ENCODE measurements around the gene GPC5. TPM values are rescaled to one million over a fixed set of nuclear protein-coding genes. Genes with fewer than 3 reads are reported as not detected.

GPC5 gene
- total and polyA plus RNA-seq, 2 donors (not counting 3 experiments of a cell fraction or from before 2014, with no cell fraction given) = 0.59 to 0.97 TPM

GRCh38 chr13:92461831-92462230 is 1063.4 kb downstream of the GPC5 start:
- Histone ChIP-seq H3K4me3 (replicated peaks in 1 of 3; ENCODE audit: insufficient read depth in 1 of 3, low read depth in 1 of 3, low read length in 3 of 3) (no peak overlapping the region), H3K4me1 (ENCODE audit: control insufficient read depth, extremely low read depth, insufficient read depth, low read length) (no peaks in the 10 kb centered on the region), H4K20me1 (replicated peaks; ENCODE audit: control insufficient read depth, extremely low read depth, insufficient read depth, low read length) (no peaks in the 10 kb centered on the region), H2AFZ (ENCODE audit: low read depth, low read length) (no peak overlapping the region), H3K4me2 (ENCODE audit: insufficient read depth, low read length) (no peak overlapping the region), H3K27me3 (ENCODE audit: control insufficient read depth in 2 of 2, insufficient read depth in 2 of 2, low read length in 2 of 2) (no peaks in the 10 kb centered on the region), H3K9ac (replicated peaks; ENCODE audit: extremely low read depth, insufficient read depth, low read length) (no peak overlapping the region), H3K9me1 (replicated peaks; ENCODE audit: control insufficient read depth, extremely low read depth, insufficient read depth, low read length) (no peaks in the 10 kb centered on the region), H3K79me2 (ENCODE audit: control insufficient read depth, insufficient read depth, low read length) (no peaks in the 10 kb centered on the region), H3K9me3 (replicated peaks; ENCODE audit: control insufficient read depth, insufficient read depth, low read length) (peaks cover 2% of the 10 kb centered on the region), H3K36me3 (ENCODE audit: control insufficient read depth in 2 of 2, extremely low read depth in 1 of 2, insufficient read depth in 2 of 2, low read length in 2 of 2) (no peaks in the 10 kb centered on the region), H3K27ac (ENCODE audit: insufficient read depth, low read depth, low read length) (no peak overlapping the region)
- no TSS peak for BruUV-seq (replicated peaks)
- DNase-seq (ENCODE audit: low read depth, low spot score) (no peak), FAIRE-seq (no peak)
- intact Hi-C loops (cut with micrococcal nuclease) = no loop called here
- TF ChIP-seq GATA2 (IDR thresholded peaks at IDR 0.05; ENCODE audit: insufficient read depth, insufficient read length, low read depth, low read length) = no peak
- no peak for TF ChIP-seq JUN (IDR thresholded peaks at IDR 0.05; ENCODE audit: borderline replicate concordance, insufficient read depth, insufficient read length, low read depth)
- no peak for TF ChIP-seq FOS (IDR thresholded peaks at IDR 0.05; ENCODE audit: borderline replicate concordance, insufficient read depth, low read length)
- no peak for TF ChIP-seq POLR2A (IDR thresholded peaks at IDR 0.05; ENCODE audit: low read depth, low read length)
- no peak for TF ChIP-seq CTCF (IDR thresholded peaks at IDR 0.05; ENCODE audit: extremely low read depth in 1 of 2, insufficient read depth in 1 of 2, low read depth in 1 of 2, low read length in 2 of 2)
- no peak for TF ChIP-seq MYC (IDR thresholded peaks at IDR 0.05; ENCODE audit: low read depth, low read length)
- TF ChIP-seq POLR2AphosphoS5 (IDR thresholded peaks at IDR 0.05; ENCODE audit: insufficient read depth, low read depth, low read length) = no peak
- TF ChIP-seq, protein P1, sequence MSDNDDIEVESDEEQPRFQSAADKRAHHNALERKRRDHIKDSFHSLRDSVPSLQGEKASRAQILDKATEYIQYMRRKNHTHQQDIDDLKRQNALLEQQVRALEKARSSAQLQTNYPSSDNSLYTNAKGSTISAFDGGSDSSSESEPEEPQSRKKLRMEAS (IDR thresholded peaks at IDR 0.05; ENCODE audit: insufficient read depth, insufficient read length) = no peak
- TF ChIP-seq EZH2 (IDR thresholded peaks at IDR 0.05; ENCODE audit: borderline replicate concordance, low read depth, low read length, severe bottlenecking) = no peak
- ChIA-PET POLR2A (no interaction called here), CTCF (no interaction called here)
- dilution Hi-C loops (cut with MboI; ENCODE audit: extremely low pct_ligation_motif_present, low sequenced_read_pairs) = no loop called here

All from endothelial cell of umbilical vein (primary cell).